Measurements from ENCODE around the gene SDHB. TPM values are rescaled to one million over a fixed set of nuclear protein-coding genes. Genes with fewer than 3 reads are reported as not detected.

Gene SDHB
- total and polyA plus RNA-seq, 2 of the 8 experiments (the other 6 are each of a cell fraction or from before 2014, with no cell fraction given): 84.0 to 98.7 TPM

DNA sequence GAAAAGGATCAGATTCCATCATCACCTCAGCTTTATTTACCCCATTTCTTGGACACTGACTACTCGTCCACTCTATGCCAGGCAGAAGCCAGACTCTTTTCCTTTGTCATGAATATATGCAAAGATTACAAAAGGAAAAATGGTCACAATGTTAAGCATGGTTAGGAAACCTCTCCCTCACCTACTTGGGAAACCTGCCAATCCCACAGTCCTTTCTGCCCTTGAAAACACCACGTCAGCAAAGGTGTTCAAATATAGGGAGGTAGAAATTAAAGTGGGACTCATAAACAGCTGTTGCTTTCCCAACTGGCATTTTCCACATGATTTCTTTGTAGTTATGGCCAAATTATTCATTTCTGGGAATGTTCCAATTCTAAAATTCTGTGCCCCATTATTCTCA is 25.9 kb downstream of the SDHB start:
- Histone ChIP-seq H3K56ac (replicated peaks; ENCODE audit: insufficient read length, low read depth, low read length) (no peak overlapping the region), H3K4me3 (ENCODE audit: extremely low read depth in 1 of 4, insufficient read depth in 2 of 4, low read depth in 3 of 4, low read length in 4 of 4) (no peak overlapping the region), H4K20me1 (replicated peaks in 1 of 2; ENCODE audit: control insufficient read depth in 1 of 2, insufficient read depth in 2 of 2, low read length in 2 of 2) (peaks cover 2% of the 10 kb centered on the region in 2 experiments), H3K36me3 (ENCODE audit: control insufficient read depth in 2 of 4, insufficient read depth in 4 of 4, low read length in 3 of 4) (peaks cover 10 to 74% (median 33%) of the 10 kb centered on the region in 4 experiments), H3K14ac (ENCODE audit: insufficient read length) (no peak overlapping the region), H3K79me2 (ENCODE audit: control insufficient read depth in 1 of 2, insufficient read depth in 2 of 2, low read length in 2 of 2) (no peaks in the 10 kb centered on the region), H4K8ac (ENCODE audit: extremely low read depth, insufficient read depth, low read length) (no peak overlapping the region), H4K5ac (ENCODE audit: insufficient read length, low read depth, low read length) (no peak overlapping the region), H3K27me3 (replicated peaks in 1 of 4; ENCODE audit: control insufficient read depth in 3 of 4, extremely low read depth in 1 of 4, insufficient read depth in 3 of 4, low read length in 3 of 4) (no peaks in the 10 kb centered on the region), H3K18ac (ENCODE audit: extremely low read depth, low read length) (no peak overlapping the region), H3K4ac (replicated peaks; ENCODE audit: insufficient read length, low read depth, low read length) (no peak overlapping the region), H3K4me2 (ENCODE audit: insufficient read depth in 1 of 2, low read depth in 2 of 2, low read length in 2 of 2) (no peak overlapping the region), H2AFZ (ENCODE audit: low read length) (no peak overlapping the region), H3K23ac (ENCODE audit: insufficient read length) (no peak overlapping the region), H2BK15ac (ENCODE audit: low read length) (no peak overlapping the region), H3K9ac (replicated peaks in 1 of 4; ENCODE audit: extremely low read depth in 1 of 4, low read depth in 3 of 4, low read length in 3 of 4) (no peak overlapping the region), H3K23me2 (ENCODE audit: low read depth, low read length) (no peaks in the 10 kb centered on the region), H2BK12ac (ENCODE audit: low read depth, low read length) (no peak overlapping the region), H2AK5ac (ENCODE audit: low read depth, low read length) (no peak overlapping the region), H2BK120ac (replicated peaks; ENCODE audit: low read depth, low read length) (no peak overlapping the region), H3K27ac (ENCODE audit: low read depth, low read length) (no peak overlapping the region), H4K91ac (replicated peaks; ENCODE audit: insufficient read length, low read length) (no peak overlapping the region), H3K9me3 (ENCODE audit: insufficient read depth in 2 of 2, low read depth in 1 of 2, low read length in 1 of 2) (no peaks in the 10 kb centered on the region), H2BK5ac (ENCODE audit: low read depth, low read length) (no peak overlapping the region), H2BK20ac (ENCODE audit: low read length) (no peak overlapping the region), H3K4me1 (replicated peaks in 1 of 4; ENCODE audit: control insufficient read depth in 3 of 4, insufficient read depth in 4 of 4, low read length in 3 of 4) (no peaks in the 10 kb centered on the region), H3K79me1 (ENCODE audit: low read depth, low read length) (no peaks in the 10 kb centered on the region)
- DNase-seq (ENCODE audit: low read depth in 1 of 2, low spot score in 2 of 2) (no peak), FAIRE-seq (no peak)
- POLR2A ChIA-PET (ENCODE audit: partially characterized antibody): interaction anchor here (1.0 to 1.1 kb wide), 3 partner anchors 19 to 41 kb away, joined by 3 to 4 read pairs (median 3); no protein-coding TSS in a partner anchor
- CTCF ChIA-PET (ENCODE audit: partially characterized antibody): interaction anchor here (1.1 to 2.4 kb wide), 5 partner anchors 15 to 76 kb away, joined by 3 to 8 read pairs (median 4); no protein-coding TSS in a partner anchor
- 83% methylated on average over 2 of the region's 2 CpGs; no CpG with 5 or more reads in 1 of the 2 experiments for WGBS, 2 experiments (ENCODE audit: extremely low coverage in 1 of 2, insufficient coverage in 1 of 2, insufficient read length in 1 of 2, insufficient replicate concordance in 2 of 2, low coverage in 1 of 2, low lambda C conversion rate in 2 of 2, missing lambda C conversion rate in 1 of 2)
- no peak for TF ChIP-seq CHD1 (IDR thresholded peaks at IDR 0.05; ENCODE audit: low read depth, low read length)
- no peak for TF ChIP-seq POLR2AphosphoS5 (IDR thresholded peaks at IDR 0.05; ENCODE audit: low read depth, low read length)
- no peak for TF ChIP-seq SP4 (IDR thresholded peaks at IDR 0.05; ENCODE audit: low read length)
- TF ChIP-seq CHD2 (IDR thresholded peaks at IDR 0.05; ENCODE audit: low read length): no peak
- TF ChIP-seq CTBP2 (IDR thresholded peaks at IDR 0.05; ENCODE audit: borderline replicate concordance, insufficient read depth, insufficient read length, low read length): no peak
- TF ChIP-seq ATF2 (IDR thresholded peaks at IDR 0.05; ENCODE audit: low read length): no peak
- TF ChIP-seq RAD21 (IDR thresholded peaks at IDR 0.05 in 1 of 2, conservative IDR thresholded peaks at IDR 0.05 in 1 of 2; ENCODE audit: low read depth in 2 of 2, low read length in 2 of 2): no peak
- no peak for TF ChIP-seq ZNF274 (IDR thresholded peaks at IDR 0.05; ENCODE audit: borderline replicate concordance, extremely low read depth, low read length)
- no peak for TF ChIP-seq EZH2 (IDR thresholded peaks at IDR 0.05; ENCODE audit: low read depth, low read length, severe bottlenecking)
- no peak for TF ChIP-seq CBX5 (IDR thresholded peaks at IDR 0.05; ENCODE audit: low read depth, low read length)
- no peak for TF ChIP-seq CEBPB (IDR thresholded peaks at IDR 0.05; ENCODE audit: low read depth, low read length)
- TF ChIP-seq NANOG (IDR thresholded peaks at IDR 0.05; ENCODE audit: insufficient read depth, low read depth, low read length, poor library complexity, severe bottlenecking): no peak
